Measurements from ENCODE around the gene TNFRSF13B.
"Not testable (repeated sequence)": the region's sequence is repeated elsewhere in the genome, so short reads cannot be mapped to it uniquely, and the experiment has no call there.

Gene TNFRSF13B

DNA sequence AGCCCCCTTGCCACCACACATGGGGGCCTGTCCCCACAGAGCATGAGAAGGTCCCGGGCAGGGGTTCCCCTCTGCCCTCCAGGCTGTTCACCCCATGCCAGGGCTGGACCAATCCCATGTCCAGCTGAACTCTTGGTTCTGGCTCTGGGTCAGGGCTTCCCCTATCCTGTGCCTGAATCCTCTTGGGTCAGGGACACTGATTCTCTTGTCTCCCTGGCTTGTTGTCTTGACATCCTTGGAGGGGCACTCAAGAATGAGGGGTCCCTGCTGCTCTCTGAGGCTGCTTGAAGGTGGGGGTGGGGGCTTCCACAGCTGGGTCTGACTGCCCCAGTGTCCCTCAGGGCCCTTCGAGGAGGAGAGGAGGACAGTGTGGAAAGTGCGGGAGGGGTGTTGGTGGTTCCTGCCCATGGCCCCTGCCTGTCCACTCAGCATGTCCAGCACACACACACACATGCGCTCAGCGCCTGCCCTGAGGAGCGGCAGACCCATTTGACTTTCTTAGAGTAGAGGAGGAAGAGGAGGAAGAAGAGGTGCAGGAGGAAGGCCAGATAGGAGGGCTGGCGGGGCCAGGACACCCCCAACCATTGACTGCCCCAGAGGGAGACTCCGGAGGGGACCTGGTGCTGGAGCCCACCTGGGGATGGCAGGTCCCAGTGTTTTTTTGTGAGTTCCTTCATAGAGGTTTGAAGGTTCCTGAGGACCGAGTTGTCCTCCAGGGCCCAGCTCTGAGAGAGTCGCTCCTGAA, 47.0 kb downstream of the TNFRSF13B start:
- DNase-seq, result no peak

DNA sequence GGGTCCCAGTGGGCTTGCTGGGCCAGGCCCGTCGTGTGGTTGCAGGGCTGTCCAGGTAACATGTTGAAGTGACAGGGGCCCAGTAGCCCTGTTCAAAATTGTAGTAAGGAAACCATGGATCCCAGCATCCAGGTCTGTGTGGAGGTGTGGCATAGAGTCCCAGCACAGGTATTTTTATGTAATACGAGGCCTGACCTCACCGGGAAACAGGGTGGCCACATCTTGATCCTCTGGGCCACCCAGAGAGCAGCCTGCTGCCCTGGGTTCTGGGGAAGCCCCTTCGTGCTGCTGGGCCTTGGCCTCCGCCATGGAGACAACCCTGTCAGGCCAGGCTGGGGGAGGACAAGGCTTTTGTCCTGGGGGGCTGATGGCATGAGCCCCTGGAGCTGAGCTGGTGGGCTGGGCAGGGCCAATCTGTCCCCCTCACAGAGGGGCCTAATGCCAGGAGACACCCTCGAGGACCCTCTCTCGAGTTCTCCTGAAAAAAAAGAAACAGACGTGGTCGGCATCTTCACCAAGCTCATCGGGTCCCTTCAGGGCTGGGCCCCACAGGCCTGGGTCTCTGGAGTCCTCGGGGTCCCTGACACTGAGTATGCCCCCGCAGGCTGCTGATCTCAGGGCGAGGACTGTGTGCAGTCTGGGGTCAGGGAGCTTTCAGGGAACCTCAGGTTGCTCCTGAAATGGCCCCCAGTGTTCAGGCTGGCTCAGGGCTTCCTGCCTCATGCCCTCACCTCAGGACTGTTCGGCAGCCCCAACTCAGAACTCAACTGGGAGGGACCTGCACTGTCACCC, 47.8 kb downstream of the TNFRSF13B start:
- no peak for DNase-seq

DNA sequence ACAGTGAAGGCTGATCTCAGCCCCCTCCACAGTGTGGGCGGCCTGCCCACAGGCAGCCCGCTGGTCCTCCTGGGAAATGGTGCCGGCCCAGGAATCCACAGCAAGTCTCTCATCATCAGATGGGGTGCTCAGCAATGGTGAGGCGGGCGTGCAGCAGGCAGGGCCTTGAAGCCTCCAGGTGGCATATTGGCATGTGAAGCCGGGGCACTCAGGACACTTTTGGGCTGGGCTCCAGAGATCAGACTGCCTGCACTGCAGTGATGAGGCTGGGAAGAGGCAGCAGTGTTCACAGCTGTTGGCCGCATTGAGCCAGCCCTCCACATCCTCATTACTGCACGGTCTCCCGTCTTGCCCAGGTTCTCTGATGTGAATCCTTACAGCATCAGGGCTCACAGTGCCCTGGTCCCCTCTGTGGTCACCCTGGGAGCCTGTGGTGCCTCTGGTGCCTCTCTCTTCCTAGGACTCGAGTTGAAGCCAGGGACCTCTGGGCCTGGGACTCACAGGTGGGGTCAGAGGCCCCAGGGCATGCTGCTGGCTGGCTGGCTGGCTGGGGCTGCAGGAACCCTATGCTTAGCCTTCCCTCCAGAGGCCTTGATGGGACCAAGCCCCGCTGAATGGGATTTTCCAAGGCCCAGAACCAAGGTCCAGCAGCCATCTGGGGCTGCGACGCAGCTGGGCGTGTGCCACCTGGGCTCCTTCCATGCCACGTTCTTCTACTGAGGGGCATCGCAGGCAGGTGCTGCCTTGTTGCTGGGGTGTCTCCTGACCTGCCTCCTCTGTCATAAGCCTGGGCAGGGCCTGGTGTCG, 48.6 kb downstream of the TNFRSF13B start:
- no peak for DNase-seq

- no peak for DNase-seq
Measured at GRCh38 chr17:16922386-16923096, 49.4 kb downstream of the TNFRSF13B start.

DNA sequence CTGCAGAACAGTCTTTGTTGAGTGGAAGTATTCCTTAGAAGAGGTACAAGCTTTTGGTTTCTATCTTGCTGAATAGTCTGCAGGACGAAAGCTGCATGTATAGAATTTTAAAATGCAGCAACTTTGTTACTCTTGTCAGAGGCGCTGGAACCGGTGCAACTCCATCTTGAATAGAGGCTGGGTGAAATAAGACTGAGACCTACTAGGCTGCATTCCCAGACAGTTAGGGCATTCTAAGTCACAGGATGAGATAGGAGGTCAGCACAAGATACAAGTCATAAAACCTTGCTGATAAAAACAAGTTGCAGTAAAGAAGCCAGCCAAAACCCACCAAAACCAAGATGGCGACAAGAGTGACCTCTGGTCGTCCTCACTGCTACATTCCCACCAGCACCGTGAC, 50.5 kb downstream of the TNFRSF13B start:
- not testable (repeated sequence) for DNase-seq

- DNase-seq, result no peak
Measured at GRCh38 chr17:16920628-16921020, 51.3 kb downstream of the TNFRSF13B start.

- no peak for DNase-seq
Measured at GRCh38 chr17:16919663-16920627, 52.0 kb downstream of the TNFRSF13B start.

GRCh38 chr17:16918443-16918842, 53.5 kb downstream of the TNFRSF13B start:
- DNase-seq, result no peak

DNA sequence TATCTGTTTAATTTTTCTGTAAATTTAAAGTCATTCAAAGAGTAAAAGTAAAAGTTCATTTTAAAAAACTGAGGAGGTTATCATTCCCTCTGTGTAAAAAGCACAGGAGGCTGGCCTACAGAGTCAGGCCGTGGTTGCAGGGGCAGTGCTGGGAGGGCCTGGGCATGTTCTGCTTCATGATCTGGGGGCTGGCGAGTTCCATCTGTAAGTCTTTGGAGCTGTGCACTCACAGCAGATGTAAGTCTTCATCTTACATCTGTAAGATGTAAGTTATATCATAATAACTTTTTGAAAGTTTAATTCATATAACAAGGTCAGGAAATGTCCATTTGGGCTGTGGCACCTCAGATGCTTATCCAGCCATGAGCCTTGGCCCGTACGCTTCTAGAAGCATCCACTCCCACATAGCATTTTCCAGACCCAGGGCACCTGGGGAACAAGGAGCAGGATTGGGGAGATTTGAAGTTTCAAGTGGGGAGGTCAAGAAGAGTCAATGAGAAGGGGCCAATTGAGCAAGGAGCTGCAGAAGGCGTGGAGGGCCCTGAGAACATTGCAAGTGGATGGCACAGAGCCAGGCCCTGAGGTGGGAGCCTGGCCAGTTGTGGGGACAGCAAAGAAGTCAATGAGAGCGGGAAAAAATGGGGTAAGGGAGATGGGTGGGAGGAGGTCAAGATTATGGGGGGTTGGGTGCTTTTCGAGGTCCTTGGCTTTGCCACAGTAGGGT, 54.1 kb downstream of the TNFRSF13B start:
- DNase-seq, result no peak

- no peak for DNase-seq
Measured at GRCh38 chr17:16916557-16916920, 55.4 kb downstream of the TNFRSF13B start.

- DNase-seq, result no peak
Measured at GRCh38 chr17:16915752-16916556, 56.0 kb downstream of the TNFRSF13B start.

GRCh38 chr17:16913463-16913862, 58.5 kb downstream of the TNFRSF13B start:
- no peak for DNase-seq

DNA sequence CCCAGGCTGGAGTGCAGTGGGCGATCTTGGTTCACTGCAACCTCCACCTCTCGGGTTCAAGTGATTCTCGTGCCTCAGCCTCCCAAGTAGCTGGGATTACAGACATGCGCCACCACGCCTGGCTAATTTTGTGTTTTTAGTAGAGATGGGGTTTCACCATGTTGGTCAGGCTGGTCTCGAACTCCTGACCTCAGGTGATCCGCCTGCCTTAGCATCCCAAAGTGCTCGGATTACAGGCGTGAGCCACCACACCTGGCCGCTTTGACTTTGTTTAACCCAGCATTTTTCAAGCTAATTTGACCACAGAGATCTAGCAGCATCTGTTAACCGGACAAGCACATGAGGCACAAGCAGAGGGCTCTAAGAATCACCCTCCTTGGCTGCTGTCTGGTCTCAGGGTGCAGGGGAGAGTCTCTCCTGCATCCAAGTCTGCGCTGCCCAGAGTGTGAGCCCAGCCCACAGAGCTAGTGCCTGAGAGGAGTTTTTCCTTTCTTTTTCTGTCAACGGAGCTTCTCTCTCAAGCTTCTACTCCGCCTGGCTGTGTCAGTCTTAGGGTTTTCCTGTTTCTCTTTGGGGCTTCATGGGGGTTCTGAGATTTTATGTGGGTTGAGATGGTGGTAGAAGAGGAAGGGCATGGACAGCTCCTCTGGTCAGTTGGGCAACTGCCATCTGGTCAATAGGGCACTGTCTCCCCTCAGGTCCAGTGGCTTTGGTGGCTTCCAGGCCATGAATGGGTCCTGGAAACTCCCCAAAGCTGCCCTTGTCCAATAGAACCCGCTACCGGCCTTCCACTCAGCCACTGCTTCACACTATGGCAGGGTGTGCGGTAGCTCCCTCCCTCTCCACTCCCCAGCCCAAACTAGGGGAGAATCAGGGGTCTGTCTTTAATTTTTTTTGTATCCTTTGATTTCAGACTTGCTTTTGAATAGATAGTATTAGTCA, 59.6 kb downstream of the TNFRSF13B start:
- no peak for DNase-seq

GRCh38 chr17:16911141-16911937, 60.6 kb downstream of the TNFRSF13B start:
- DNase-seq, result no peak

DNA sequence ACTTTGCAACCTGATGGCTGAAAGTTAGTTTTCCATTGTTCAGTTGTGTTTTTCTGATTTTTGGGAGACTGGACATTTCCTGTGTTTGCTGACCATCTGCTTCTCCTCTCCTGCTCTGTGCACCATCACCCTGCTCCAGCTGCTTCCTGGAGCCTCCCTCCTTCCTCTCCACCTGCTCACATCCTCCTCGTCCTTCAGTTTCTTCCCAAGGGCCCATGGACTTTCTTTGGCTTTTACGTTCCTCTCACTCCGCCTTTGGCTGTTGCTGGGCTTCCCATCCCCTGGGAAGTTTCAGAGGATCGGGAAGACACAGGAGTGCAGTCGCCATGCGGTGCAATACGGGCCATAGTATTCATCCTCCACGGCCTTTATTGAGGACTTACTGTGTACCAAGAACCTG, 61.6 kb downstream of the TNFRSF13B start:
- DNase-seq, result no peak

GRCh38 chr17:16909472-16910246, 62.3 kb downstream of the TNFRSF13B start:
- no peak for DNase-seq

GRCh38 chr17:16908273-16908672, 63.6 kb downstream of the TNFRSF13B start:
- no peak for DNase-seq
